HPDE6-E6E7 (cell line): ENCODE results near the gene LYPD6.
"Not testable (repeated sequence)": the region's sequence is repeated elsewhere in the genome, so short reads cannot be mapped to it uniquely, and the experiment has no call there.

Source experiments
- DNase-seq: peaks from one replicate; pipeline ENCODE4 v3.0.0; 2011; ENCODE audit warnings: missing footprints; ENCODE audit errors: extremely low spot score

The LYPD6 gene

DNA sequence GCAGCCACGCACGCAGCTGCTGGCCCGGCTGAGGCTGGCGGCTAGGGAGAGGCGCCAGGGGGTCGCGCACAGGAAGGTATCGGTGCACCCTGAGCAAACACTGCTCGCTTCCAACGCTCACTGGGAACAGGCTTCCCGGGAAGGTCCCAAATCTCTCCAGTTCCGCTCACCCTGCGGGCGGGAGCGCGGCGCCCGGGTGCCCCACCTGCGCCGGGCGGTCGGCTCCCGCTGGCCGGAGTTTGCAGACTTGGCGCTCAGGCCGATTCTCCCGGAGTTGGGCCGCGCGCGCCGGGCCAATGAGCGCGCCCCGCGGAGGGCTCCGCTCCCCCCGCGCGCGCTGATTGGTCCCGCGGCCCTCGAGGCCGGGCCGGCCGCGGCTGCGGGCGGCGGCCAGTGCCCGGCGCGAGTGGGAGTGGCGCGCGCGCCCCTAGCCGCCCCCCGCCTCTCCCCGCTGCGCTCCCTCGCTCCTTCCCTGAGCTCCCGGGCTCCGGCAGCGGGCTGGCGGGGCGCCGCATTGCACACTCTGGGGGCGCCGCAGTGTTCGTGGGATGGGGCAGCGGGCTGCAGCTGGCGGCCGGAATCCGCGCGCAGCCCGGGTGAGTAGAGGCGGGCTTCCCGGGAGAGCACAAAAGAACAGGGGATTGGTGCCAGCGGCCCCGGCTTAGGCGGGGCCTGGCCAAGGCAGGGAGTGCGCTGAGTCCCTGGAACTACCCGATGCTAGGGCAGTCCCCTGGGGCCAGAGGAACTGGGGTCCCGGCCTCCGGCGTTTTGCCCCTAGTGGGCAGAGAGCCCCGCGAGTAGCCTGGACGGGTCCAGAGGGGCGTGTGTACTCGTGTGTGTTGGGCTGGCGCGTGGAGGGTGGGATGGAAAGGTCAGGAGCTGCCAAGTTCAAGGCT lies at the start of gene LYPD6:
Gene LYPD6 (plus strand): TSS at position 461 of the 896 bp plus-strand sequence. CDS start 107,122 bp downstream, outside the sequence.
- peak; percentile 67 for DNase-seq

DNA sequence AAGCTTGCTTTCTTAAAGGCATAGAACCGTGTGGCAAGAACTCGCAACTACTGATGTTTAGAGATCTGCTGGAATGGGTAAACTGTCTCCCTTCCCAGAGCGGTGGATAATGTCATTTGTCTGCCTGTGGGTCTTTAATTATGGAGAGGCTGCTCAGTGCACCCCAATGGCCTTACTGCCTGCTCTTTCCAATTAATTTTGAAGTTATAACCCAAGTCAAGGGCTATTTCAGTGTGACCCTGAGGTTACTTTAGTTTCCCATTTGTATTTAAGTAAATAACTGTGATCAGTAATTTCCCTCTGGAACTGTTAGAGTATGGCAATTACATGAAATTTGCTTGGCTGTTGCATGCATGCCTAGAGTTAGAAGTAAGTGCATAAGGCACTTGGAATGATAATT lies 48.9 kb upstream of the LYPD6 start:
- no peak for DNase-seq

DNA sequence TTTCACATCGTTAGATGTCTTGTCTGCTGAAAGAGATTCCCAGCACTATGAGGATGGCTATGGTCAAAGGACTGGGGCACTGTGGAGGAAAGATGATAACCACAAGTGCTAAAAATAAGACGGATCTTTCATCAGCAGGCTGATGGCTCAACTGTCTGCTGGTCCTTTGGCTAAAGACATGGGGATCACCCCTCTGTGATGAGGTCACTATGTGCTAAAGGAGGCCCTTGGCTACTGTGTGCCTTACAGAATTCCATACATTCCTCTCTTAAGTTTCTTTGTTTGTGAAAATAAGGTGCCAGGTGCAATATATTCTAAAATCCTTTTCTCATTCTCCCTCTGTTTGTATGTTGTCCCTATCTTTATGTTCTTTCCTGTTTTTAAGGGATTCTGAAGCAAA lies 39.7 kb upstream of the LYPD6 start:
- no peak for DNase-seq

GRCh38 chr2:149291881-149292280 lies 38.5 kb upstream of the LYPD6 start:
- DNase-seq: no peak

DNA sequence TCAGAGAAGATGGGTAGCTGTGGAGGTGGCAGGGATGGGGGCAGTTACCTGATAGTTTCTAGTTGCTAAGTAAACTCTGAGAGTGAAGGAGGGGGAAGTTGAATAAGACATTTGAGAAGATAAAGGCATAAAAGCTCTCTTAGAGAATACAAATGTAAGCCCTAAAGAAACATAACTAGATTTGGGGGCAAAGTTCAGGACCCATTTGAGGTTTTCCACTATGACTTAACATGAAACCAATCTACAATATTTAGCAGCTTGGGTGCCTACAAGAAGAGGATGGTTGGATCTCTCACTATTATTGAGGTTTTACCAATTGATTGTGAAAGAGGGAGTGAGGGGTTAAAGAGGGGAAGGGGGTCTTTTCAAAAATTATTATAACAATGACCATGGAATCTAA lies 34.4 kb upstream of the LYPD6 start:
- no peak for DNase-seq

DNA sequence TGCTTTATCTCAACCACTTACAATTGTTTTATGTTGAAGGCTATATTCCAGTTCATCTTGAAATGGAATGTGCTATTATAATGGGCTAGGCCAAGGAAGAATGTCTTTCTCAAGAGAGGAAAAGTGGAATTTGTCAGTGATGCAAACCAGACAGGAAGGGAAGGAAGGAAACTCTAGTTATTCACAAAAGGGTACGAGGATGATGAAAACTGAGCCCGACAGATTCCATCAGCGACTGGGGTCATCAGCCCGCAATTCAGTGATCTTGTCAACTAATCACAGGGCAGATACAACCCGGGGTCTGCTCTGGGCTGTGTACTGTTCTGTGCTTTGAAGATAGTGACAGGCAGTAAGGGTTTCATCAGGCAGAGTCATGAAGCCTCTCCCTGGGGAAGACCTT lies 23.4 kb upstream of the LYPD6 start:
- DNase-seq: no peak

- DNase-seq: no peak
These were observed 20.0 kb upstream of the LYPD6 start for GRCh38 chr2:149310349-149310748.

DNA sequence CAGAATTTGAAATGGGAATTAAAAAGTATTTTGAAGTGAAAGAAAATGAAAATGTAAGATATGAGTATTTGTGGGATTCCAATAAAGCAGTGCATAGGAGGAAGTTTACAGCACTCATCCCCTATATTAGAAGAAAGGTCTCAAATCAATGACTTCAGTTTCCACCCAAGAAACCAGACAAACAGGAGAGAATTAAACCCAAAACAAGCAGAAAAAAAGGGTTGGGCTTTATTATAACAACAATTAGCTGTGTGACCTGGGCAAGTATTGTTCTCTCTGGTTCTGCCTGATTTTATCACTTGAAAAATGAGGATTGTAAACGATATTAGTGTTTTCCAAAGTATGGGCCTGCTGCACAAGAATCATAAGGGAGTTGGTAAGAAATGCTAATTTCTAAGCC lies 18.3 kb upstream of the LYPD6 start:
- no peak for DNase-seq

GRCh38 chr2:149313512-149313972 lies 16.8 kb upstream of the LYPD6 start:
- DNase-seq: peak; percentile 56

GRCh38 chr2:149314687-149315086 lies 15.7 kb upstream of the LYPD6 start:
- no peak for DNase-seq

GRCh38 chr2:149315461-149315860 lies 14.9 kb upstream of the LYPD6 start:
- DNase-seq: no peak

GRCh38 chr2:149318566-149318965 lies 11.8 kb upstream of the LYPD6 start:
- DNase-seq: not testable (repeated sequence)

DNA sequence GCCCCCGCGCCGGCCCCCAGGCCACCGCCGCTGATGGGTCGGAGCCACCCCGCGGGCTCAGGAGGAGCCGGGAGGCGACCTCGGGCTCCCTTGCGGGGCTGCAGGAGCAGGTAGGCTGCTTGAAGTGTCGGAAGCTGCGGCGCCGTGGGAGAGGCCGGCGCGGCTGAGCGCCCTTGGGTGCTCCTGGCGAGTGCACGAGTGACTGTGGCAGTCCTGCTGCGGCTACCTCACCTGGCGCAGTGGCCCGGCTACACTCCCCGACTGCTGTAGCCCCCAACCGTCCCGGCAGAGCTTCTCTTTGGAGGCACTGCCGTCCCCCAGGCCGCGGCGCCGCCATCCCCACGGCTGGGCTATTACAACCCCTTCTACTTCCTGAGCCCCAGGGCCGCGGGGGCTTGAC lies 10.0 kb upstream of the LYPD6 start:
- no peak for DNase-seq

GRCh38 chr2:149329068-149329467 lies 1.3 kb upstream of the LYPD6 start:
- DNase-seq: peak; percentile 29

GRCh38 chr2:149329489-149330126 lies 779 bp upstream of the LYPD6 start:
- DNase-seq: peak; percentile 63

GRCh38 chr2:149331023-149331400 lies 625 bp downstream of the LYPD6 start:
- DNase-seq: peak; percentile 1

GRCh38 chr2:149332364-149332763 lies 2.0 kb downstream of the LYPD6 start:
- no peak for DNase-seq

DNA sequence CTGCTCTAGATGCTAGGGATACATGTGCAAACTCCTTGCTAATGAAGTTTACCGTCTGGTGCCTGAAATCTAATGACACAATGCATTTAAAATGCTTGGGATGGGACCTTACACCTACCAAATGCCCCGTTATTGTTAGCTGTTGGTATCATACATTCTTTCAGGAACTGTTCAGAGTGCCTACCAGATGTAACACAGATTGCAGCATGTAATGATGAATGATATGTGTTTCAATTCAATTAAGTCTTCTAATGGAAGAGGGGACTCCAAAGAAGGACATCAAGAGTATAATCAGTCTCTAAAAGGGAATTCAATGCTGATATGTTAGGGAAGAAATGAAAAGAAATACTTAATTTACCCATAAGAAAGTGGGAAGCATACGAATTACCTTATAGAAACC lies 3.2 kb downstream of the LYPD6 start:
- DNase-seq: no peak

- DNase-seq: no peak
These were observed 3.8 kb downstream of the LYPD6 start for GRCh38 chr2:149334156-149334555.

DNA sequence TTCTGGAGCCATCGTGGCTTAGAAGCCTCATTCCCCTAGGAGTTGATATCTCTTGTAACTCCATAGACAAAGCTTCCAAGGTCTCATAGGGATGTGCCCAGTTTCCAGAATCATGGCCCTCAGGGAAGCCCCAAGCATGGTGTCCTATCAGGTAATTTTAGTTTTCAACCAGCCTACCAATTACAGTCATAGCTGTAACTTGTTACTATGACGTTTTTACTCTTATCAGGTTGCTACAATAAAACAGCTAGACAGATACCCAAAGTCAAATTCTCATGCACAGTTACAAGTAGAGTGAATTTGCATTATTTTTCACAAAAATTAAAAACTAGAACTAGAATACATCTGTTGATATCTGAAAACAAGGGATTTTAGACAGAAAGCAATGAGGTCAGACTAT lies 8.9 kb downstream of the LYPD6 start:
- DNase-seq: no peak

DNA sequence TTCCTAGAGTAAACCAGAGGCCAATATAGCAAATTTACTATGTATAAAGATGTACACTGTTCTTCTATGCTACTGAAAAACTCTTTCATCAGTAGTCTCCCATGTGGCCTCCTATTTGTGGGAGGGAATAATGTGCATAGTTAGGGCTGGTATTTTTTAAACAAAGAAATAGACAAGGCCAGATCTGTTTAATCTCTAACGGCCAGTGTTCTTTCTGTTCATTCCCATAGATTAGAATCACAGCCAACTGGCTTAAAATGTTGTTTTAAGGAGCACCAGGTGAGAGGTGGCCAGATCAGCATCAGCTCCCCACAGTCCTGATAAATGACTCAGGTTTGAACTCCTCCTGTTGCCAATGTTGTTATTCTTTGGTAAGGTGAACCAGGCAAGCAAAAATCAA lies 12.1 kb downstream of the LYPD6 start:
- DNase-seq: no peak

DNA sequence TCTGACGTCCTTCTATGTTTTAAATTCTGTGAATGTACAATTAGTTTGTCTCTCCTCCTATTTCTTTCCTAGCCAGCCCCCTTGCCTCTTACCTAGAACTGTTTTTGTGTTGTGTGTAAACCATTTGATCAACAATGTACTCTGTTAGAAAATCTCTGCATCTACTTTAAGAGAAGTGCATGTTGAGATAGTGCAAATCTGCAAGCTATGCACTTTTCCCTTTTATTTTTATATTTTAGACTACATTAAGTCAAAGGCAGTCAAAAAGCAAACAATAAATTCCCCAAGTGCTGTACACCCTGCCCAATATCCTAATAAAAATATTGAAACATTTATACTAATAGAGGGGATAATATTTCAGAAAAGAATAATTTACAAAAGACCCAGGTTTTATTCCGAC lies 13.7 kb downstream of the LYPD6 start:
- no peak for DNase-seq

DNA sequence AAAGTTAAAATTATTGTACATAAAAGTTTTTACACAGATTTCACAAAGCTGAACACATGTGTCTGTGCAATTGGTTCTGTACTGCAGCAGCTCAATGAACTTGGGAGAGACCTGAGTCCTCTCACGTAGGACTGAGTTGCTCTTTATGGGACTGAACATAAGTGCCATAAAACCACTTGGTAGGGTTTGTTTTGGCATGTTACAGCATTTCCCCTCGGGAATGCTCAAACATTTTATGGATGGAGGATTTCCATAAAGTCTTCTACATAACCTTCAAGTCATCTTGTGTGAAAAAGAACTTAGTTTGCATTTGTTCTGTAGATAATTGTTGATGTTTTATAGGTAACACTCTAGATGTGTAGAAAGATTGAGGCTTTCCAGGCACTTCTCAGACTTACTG lies 15.9 kb downstream of the LYPD6 start:
- no peak for DNase-seq
